T-helper 2 cell (primary cell): ENCODE data around the gene HSD17B4.
"Not testable (repeated sequence)": the region's sequence is repeated elsewhere in the genome, so short reads cannot be mapped to it uniquely, and the experiment has no call there.

Experiments
- DNase-seq, 5 experiments: peaks; one replicate each; pipeline versions ENCODE4 v3.0.0 to v3.0.0-alpha.2; 2012 to 2022
- total RNA-seq, 2 donors: gene quantifications; one replicate each; lab custom pipeline; 2026; lab: John Stamatoyannopoulos, UW

Gene HSD17B4, protein sequence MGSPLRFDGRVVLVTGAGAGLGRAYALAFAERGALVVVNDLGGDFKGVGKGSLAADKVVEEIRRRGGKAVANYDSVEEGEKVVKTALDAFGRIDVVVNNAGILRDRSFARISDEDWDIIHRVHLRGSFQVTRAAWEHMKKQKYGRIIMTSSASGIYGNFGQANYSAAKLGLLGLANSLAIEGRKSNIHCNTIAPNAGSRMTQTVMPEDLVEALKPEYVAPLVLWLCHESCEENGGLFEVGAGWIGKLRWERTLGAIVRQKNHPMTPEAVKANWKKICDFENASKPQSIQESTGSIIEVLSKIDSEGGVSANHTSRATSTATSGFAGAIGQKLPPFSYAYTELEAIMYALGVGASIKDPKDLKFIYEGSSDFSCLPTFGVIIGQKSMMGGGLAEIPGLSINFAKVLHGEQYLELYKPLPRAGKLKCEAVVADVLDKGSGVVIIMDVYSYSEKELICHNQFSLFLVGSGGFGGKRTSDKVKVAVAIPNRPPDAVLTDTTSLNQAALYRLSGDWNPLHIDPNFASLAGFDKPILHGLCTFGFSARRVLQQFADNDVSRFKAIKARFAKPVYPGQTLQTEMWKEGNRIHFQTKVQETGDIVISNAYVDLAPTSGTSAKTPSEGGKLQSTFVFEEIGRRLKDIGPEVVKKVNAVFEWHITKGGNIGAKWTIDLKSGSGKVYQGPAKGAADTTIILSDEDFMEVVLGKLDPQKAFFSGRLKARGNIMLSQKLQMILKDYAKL
- 20.0 to 45.5 reads per million in 2 donors for total RNA-seq

DNA sequence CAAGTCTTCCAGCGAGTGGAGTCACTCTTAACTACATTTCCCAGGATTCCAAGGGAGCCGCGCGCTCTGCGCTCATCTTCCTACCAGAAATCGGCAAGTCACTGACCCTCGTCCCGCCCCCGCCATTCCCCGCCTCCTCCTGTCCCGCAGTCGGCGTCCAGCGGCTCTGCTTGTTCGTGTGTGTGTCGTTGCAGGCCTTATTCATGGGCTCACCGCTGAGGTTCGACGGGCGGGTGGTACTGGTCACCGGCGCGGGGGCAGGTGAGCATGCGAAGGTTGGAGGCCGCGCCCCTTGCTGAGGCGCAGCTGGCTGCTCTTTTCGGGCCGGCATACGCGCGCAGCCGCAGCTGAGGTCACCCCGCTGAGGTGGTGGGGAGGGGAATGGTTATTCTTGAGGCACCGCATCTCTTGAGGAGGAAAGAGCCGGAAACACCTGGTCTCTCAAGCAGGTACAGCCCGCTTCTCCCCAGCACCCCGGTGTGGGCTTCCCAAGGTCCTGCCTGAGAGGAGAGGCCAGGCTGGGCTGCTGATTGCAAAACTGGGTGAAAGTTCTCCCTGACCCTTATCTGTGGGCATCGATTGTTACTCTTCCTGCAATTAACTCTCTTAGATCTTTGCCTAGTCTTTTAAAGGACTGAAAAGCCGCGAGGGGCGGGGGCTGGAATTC lies at the start of gene HSD17B4:
Gene HSD17B4 (plus strand): TSS at position 125 of the 667 bp plus-strand sequence. CDS start 79 bp downstream, at position 204.
- peak; percentile 38 to 89 (median 65) for DNase-seq

GRCh38 chr5:119402555-119402954 lies 49.7 kb upstream of the HSD17B4 start:
- no peak for DNase-seq

DNA sequence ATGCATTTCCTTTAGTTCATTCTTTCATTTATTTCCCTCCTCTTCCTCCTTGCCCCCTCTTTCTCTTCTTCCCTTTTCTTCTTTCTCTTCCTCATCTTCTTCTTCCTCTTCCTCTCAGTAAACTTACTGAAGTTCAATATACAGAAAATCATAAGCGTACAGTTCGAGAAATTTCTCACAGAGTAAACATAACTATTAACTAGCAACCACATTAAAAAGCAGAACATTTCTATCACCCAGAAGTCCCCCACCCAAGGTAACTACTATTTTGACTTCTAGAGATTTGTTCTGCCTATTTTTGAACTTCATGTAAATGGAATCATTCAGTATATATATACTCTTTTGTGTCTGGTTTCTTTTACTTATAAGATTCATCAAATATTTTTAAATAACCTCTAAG lies 48.3 kb upstream of the HSD17B4 start:
- no peak for DNase-seq

DNA sequence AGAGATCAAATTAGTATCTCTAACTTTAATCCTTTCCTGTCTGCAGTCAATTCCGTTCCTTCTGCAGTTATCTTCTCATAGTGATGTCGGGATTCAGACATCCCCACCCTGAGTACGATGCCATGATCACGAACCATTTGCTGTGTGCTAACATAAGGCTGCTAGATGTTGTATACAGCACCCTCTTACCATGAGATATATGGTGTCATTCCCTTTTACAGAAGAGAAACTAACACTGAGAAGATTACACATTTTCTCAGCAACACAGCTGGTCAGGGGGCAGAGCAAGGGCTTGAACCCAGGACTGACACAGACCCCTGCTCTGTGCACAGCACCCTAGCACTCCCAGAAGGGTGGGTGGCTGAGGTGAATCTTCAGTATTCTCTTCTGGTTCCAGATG lies 46.9 kb upstream of the HSD17B4 start:
- DNase-seq, result no peak

DNA sequence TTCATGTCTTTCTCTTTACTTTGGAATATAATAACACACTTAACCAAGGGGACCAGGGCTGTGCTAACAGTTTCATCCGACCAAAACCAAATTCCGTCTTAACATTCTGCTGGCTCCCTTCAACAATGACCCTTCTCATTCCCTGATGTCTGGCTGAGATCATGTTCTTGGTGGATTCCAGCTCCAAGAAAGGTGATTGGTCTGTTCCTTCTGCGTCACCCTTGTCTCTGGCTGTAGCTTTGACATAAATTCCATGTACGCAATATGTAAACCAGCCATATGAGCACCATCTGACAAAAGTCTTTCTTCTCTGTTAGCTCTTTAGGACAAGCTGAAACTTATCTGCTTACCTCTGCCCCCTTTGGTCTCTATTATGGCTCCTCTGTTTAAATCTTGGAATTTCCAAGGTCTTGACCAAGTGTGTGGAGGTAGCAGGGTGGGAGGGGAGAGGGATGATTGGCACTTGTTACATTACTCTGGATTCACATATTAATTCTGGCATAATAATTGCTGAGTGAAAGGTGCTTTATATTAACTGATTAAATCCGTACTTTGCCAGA lies 45.7 kb upstream of the HSD17B4 start:
- no peak for DNase-seq

- peak in 1 of 5 experiments; percentile 58 for DNase-seq
Observed at GRCh38 chr5:119409235-119409815, 43.0 kb upstream of the HSD17B4 start.

DNA sequence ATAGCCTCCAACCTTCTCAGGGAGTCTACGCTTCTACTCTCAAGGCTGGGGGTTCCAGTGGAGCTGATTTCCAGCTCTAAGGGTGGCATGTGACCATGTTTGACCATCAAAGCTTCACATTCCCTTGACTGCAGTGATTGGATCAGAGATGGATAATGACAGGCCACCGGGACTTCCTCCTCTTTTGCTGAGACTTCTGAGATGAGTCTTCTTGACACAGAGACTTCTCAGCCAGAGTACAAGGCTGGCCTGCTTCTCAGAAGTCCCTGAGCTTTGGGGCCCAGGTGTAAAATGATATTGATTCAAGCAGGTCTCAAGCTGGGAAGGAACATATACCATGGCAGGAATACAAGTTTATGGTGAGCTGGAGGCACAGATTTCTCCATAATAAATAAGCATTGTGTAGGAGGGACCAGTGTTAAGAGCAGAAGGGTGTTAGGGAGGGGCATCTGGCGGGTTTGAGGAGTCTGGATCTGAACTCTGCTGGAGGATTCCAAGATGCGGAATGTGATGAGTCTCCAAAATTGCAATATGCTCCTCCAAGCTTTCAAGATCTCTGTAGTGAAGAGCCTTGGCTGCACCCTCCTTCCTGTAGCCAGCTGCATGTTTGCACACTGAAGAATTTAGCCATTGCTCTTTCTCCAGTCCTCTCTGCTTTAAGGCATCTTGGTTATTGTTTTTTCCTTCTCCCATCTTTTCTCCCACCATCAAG lies 41.7 kb upstream of the HSD17B4 start:
- DNase-seq, result no peak

GRCh38 chr5:119411361-119412278 lies 40.7 kb upstream of the HSD17B4 start:
- DNase-seq, result peak in 3 of 5 experiments; percentile 28 to 70 (median 54)

GRCh38 chr5:119412279-119413227 lies 39.7 kb upstream of the HSD17B4 start:
- no peak for DNase-seq

GRCh38 chr5:119414124-119414734 lies 38.1 kb upstream of the HSD17B4 start:
- DNase-seq, result not testable (repeated sequence)

- DNase-seq, result no peak
Observed at GRCh38 chr5:119417891-119418605, 34.2 kb upstream of the HSD17B4 start.

- no peak for DNase-seq
Observed at GRCh38 chr5:119418606-119419100, 33.6 kb upstream of the HSD17B4 start.

- DNase-seq, result no peak
Observed at GRCh38 chr5:119420169-119420568, 32.1 kb upstream of the HSD17B4 start.

DNA sequence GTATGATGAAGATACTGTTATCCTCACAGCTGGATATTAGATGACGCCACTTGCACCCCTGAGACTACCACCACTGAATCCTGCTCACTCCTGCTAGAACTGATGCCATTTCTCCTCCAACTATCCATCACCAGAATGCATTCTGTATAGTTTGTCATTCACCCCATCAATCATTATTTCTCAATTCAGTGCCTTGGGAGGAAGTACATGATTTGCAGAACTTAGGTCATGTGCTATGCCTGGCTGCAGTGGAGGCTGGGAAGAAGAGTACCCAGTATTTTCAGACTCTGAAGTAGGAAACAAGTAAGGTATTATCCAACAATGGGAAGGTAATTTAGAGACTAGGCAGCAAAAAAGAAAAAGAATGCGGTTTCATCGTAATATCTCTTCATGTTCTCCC lies 26.2 kb upstream of the HSD17B4 start:
- DNase-seq, result no peak

GRCh38 chr5:119427060-119427459 lies 25.2 kb upstream of the HSD17B4 start:
- no peak for DNase-seq

GRCh38 chr5:119427596-119427995 lies 24.7 kb upstream of the HSD17B4 start:
- DNase-seq, result not testable (repeated sequence)

DNA sequence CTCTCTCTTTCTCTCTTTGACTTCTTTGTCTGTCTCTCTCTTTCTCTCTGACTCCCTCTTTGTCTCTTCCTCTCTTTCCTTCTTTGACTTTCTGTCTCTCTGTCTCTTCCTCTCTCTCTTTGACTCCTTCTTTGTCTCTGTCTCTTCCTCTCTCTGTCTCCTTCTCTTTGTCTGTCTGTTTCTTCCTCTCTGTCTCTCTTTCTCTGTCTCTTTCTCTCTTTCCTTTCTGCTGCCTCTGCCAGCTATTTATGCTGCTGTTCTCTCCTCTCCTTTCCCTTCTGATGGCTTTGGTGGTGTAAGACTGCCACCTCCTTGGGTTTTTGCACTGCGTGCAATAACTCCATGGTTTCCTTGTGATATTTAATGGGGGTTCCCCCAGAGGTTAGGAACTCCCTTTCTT lies 24.1 kb upstream of the HSD17B4 start:
- DNase-seq, result not testable (repeated sequence)

GRCh38 chr5:119428574-119428973 lies 23.7 kb upstream of the HSD17B4 start:
- not testable (repeated sequence) for DNase-seq
